H9 (cell line): ENCODE data around the gene B3GALT5. TPM values are rescaled to one million over a fixed set of nuclear protein-coding genes. Genes with fewer than 3 reads are reported as not detected.

Experiments
- DNase-seq: peaks from one replicate; pipeline ENCODE4 v3.0.0-alpha.2; 2017
- H2AFZ ChIP-seq: one replicate; pipeline ENCODE4 v1.6.1; 2013; ENCODE audit warnings: mild to moderate bottlenecking, low read length, control low read depth, moderate library complexity
- H2AK5ac ChIP-seq: 2 replicates; pipeline ENCODE4 v1.6.1; 2013; ENCODE audit warnings: low read length, control low read depth, mixed read lengths; ENCODE audit not compliant: insufficient read length
- H2BK120ac ChIP-seq: one replicate; pipeline ENCODE4 v1.6.1; 2013; ENCODE audit warnings: low read depth, mild to moderate bottlenecking, low read length, control low read depth, inconsistent platforms; ENCODE audit not compliant: poor library complexity, severe bottlenecking
- H2BK12ac ChIP-seq: 2 replicates; pipeline ENCODE4 v1.6.1; 2013; ENCODE audit warnings: low read length, control low read depth, mixed read lengths, low read depth; ENCODE audit not compliant: insufficient read length
- H2BK15ac ChIP-seq: 2 replicates; pipeline ENCODE4 v1.6.1; 2013; ENCODE audit warnings: low read depth, low read length, control low read depth
- H2BK20ac ChIP-seq: one replicate; pipeline ENCODE4 v1.6.1; 2013; ENCODE audit warnings: low read depth, mild to moderate bottlenecking, low read length, control low read depth, inconsistent platforms; ENCODE audit not compliant: poor library complexity, severe bottlenecking
- H2BK5ac ChIP-seq: 2 replicates; pipeline ENCODE4 v1.6.1; 2013; ENCODE audit warnings: low read length, control low read depth, mixed read lengths; ENCODE audit not compliant: insufficient read length
- H3K14ac ChIP-seq: 2 replicates; pipeline ENCODE4 v1.6.1; 2013; ENCODE audit warnings: low read length, control low read depth; ENCODE audit not compliant: insufficient read depth
- H3K18ac ChIP-seq: 2 replicates; pipeline ENCODE4 v1.6.1; 2013; ENCODE audit warnings: low read depth, mild to moderate bottlenecking, mixed read lengths, low read length, control low read depth; ENCODE audit not compliant: insufficient read length
- H3K23ac ChIP-seq: 2 replicates; pipeline ENCODE4 v1.6.1; 2013; ENCODE audit warnings: low read length, control low read depth, mixed read lengths, low read depth; ENCODE audit not compliant: insufficient read length
- H3K23me2 ChIP-seq: 2 replicates; pipeline ENCODE4 v1.6.1; 2013; ENCODE audit warnings: low read depth, mild to moderate bottlenecking, mixed read lengths, low read length, control low read depth; ENCODE audit not compliant: insufficient read length, poor library complexity, severe bottlenecking
- H3K27ac ChIP-seq: 2 replicates; pipeline ENCODE4 v1.5.1; 2013; ENCODE audit warnings: low read length, control low read depth, mixed read lengths, low read depth; ENCODE audit not compliant: insufficient read length
- H3K27me3 ChIP-seq: 2 replicates; pipeline ENCODE4 v1.6.1; 2013; ENCODE audit warnings: low read length, control low read depth, inconsistent platforms; ENCODE audit not compliant: insufficient read depth
- H3K4ac ChIP-seq: 2 replicates; pipeline ENCODE4 v1.6.1; 2013; ENCODE audit warnings: low read depth, mild to moderate bottlenecking, control low read depth, inconsistent platforms, low read length, moderate library complexity
- H3K4me1 ChIP-seq: 2 replicates; pipeline ENCODE4 v1.6.1; 2013; ENCODE audit warnings: low read length, control low read depth, inconsistent platforms; ENCODE audit not compliant: insufficient read depth
- H3K4me2 ChIP-seq: 2 replicates; pipeline ENCODE4 v1.6.1; 2013; ENCODE audit warnings: low read length, control low read depth, mixed read lengths; ENCODE audit not compliant: insufficient read length, insufficient read depth
- H3K56ac ChIP-seq: 2 replicates; pipeline ENCODE4 v1.6.1; 2013; ENCODE audit warnings: low read depth, mild to moderate bottlenecking, mixed read lengths, low read length, control low read depth; ENCODE audit not compliant: insufficient read length
- H3K79me1 ChIP-seq: 2 replicates; pipeline ENCODE4 v1.6.1; 2013; ENCODE audit warnings: low read depth, mild to moderate bottlenecking, moderate library complexity, low read length, control low read depth, inconsistent platforms; ENCODE audit not compliant: insufficient read depth, poor library complexity, severe bottlenecking
- H3K79me2 ChIP-seq: 2 replicates; pipeline ENCODE4 v1.6.1; 2013; ENCODE audit warnings: low read length, control low read depth, inconsistent platforms; ENCODE audit not compliant: insufficient read depth
- H3K9ac ChIP-seq: 2 replicates; pipeline ENCODE4 v1.6.1; 2013; ENCODE audit warnings: low read length, control low read depth, mixed read lengths; ENCODE audit not compliant: insufficient read length; ENCODE audit errors: extremely low read depth
- H3K9me3 ChIP-seq: one replicate; pipeline ENCODE4 v1.6.1; 2013; ENCODE audit warnings: low read depth, low read length, inconsistent platforms; ENCODE audit not compliant: control insufficient read depth
- H3T11ph ChIP-seq: one replicate; pipeline ENCODE4 v1.6.1; 2013; ENCODE audit warnings: mild to moderate bottlenecking, low read length, control low read depth, inconsistent platforms
- H4K20me1 ChIP-seq: one replicate; pipeline ENCODE4 v1.6.1; 2013; ENCODE audit not compliant: control insufficient read depth, insufficient read length, insufficient read depth
- H4K5ac ChIP-seq: 2 replicates; pipeline ENCODE4 v1.6.1; 2013; ENCODE audit warnings: low read depth, mild to moderate bottlenecking, mixed read lengths, low read length, control low read depth; ENCODE audit not compliant: insufficient read length
- H4K8ac ChIP-seq: replicated peaks from 2 replicates; pipeline ENCODE4 v1.6.1; 2013; ENCODE audit warnings: low read length, control low read depth, mixed read lengths, low read depth; ENCODE audit not compliant: insufficient read length
- H4K91ac ChIP-seq: 2 replicates; pipeline ENCODE4 v1.6.1; 2013; ENCODE audit warnings: low read depth, mild to moderate bottlenecking, moderate library complexity, mixed read lengths, low read length, control low read depth; ENCODE audit not compliant: insufficient read length
- H3K27ac Mint-ChIP-seq, 3 experiments: 2 replicates in 2 of 3; 3 replicates in 1 of 3; pipeline ENCODE4 v1.8.0; 2020 to 2021; ENCODE audit warnings: mixed read lengths in 3 of 3, mild to moderate bottlenecking in 1 of 3, moderate library complexity in 1 of 3
- H3K27me3 Mint-ChIP-seq: 2 replicates; pipeline ENCODE4 v1.8.0; 2021; ENCODE audit warnings: low read depth, mild to moderate bottlenecking, moderate library complexity, mixed read lengths
- H3K36me3 Mint-ChIP-seq, 3 experiments: 2 replicates in 2 of 3; 3 replicates in 1 of 3; pipeline ENCODE4 v1.8.0; 2020 to 2021; ENCODE audit warnings: low read depth in 3 of 3, mixed read lengths in 3 of 3; ENCODE audit not compliant: insufficient read depth in 1 of 3
- H3K4me1 Mint-ChIP-seq, 2 experiments: 2 replicates each; pipeline ENCODE4 v1.8.0; 2020; ENCODE audit warnings: mixed read lengths in 2 of 2
- H3K4me3 Mint-ChIP-seq, 2 experiments: 2 replicates in 1 of 2; 3 replicates in 1 of 2; pipeline ENCODE4 v1.8.0; 2020 to 2021; ENCODE audit warnings: mild to moderate bottlenecking in 2 of 2, mixed read lengths in 2 of 2, moderate library complexity in 1 of 2
- H3K9me3 Mint-ChIP-seq, 2 experiments: 2 replicates in 1 of 2; 3 replicates in 1 of 2; pipeline ENCODE4 v1.8.0; 2020; ENCODE audit warnings: mild to moderate bottlenecking in 2 of 2, mixed read lengths in 2 of 2, moderate library complexity in 1 of 2
- CTCF ChIP-seq: fragments of 200-600 bp; sonication (generic); conservative IDR thresholded peaks from 3 replicates; pipeline ENCODE4 v1.8.0; 2021; ENCODE audit warnings: antibody characterized with exemption, mild to moderate bottlenecking
- WGBS: extraction: QIAGEN DNeasy Blood & Tissue Kit; methylation state at CpG from one replicate; pipeline ENCODE4 v1.1.7; 2013; ENCODE audit warnings: missing lambda C conversion rate, low lambda C conversion rate, mixed read lengths; ENCODE audit not compliant: insufficient read length; ENCODE audit errors: extremely low coverage; 5-methylcytosine and 5-hydroxymethylcytosine counted together
- total RNA-seq: library from RNA; stranded (reverse); gene quantifications from 2 replicates; pipeline ENCODE4 v1.2.1, GENCODE V29; 2021

The B3GALT5 gene
- total RNA-seq, 1 experiment from 2014 or later: 24.7 TPM

- Histone ChIP-seq H2AFZ (no peak overlapping the region), H3K56ac (no peak overlapping the region), H2AK5ac (no peak overlapping the region), H2BK12ac (no peak overlapping the region), H4K8ac (no peak overlapping the region), H3K79me2 (no peaks in the 10 kb centered on the region), H3K18ac (no peak overlapping the region), H4K91ac (no peak overlapping the region), H3T11ph (no peak overlapping the region), H2BK20ac (no peak overlapping the region), H3K14ac (no peak overlapping the region; the same call in 1 of the 2 replicates), H3K23ac (no peak overlapping the region), H3K9me3 (no peaks in the 10 kb centered on the region), H3K4ac (no peak overlapping the region), H3K27me3 (no peaks in the 10 kb centered on the region), H3K4me1 (peaks cover 3% of the 10 kb centered on the region; the same call in 1 of the 2 replicates), H3K27ac (no peak overlapping the region), H3K23me2 (no peaks in the 10 kb centered on the region), H4K5ac (no peak overlapping the region), H3K79me1 (no peaks in the 10 kb centered on the region), H3K4me2 (no peak overlapping the region), H4K20me1 (no peaks in the 10 kb centered on the region), H2BK5ac (no peak overlapping the region), H3K9ac (no peak overlapping the region), H2BK15ac (no peak overlapping the region), H2BK120ac (no peak overlapping the region)
- peaks cover under 1 to 11% of the 10 kb centered on the region in 2 experiments; a peak in 3 of 4 replicates for H3K4me1 Mint-ChIP-seq
- no peaks in the 10 kb centered on the region for H3K9me3 Mint-ChIP-seq
- no peak overlapping the region for H3K27ac Mint-ChIP-seq
- no peak overlapping the region for H3K4me3 Mint-ChIP-seq
- no peak for TF ChIP-seq CTCF
- no peaks in the 10 kb centered on the region; a peak in 1 of 7 replicates for H3K36me3 Mint-ChIP-seq
- WGBS: no CpG with 5 or more reads among the region's 18 CpGs
- DNase-seq: no peak
- H3K27me3 Mint-ChIP-seq: no peaks in the 10 kb centered on the region
These were observed 45.4 kb upstream of the B3GALT5 start for GRCh38 chr21:39567180-39567972.
